ENCODE results near the gene ATP2C1.
"Not testable (repeated sequence)": the region's sequence is repeated elsewhere in the genome, so short reads cannot be mapped to it uniquely, and the experiment has no call there.

ATP2C1 gene

DNA sequence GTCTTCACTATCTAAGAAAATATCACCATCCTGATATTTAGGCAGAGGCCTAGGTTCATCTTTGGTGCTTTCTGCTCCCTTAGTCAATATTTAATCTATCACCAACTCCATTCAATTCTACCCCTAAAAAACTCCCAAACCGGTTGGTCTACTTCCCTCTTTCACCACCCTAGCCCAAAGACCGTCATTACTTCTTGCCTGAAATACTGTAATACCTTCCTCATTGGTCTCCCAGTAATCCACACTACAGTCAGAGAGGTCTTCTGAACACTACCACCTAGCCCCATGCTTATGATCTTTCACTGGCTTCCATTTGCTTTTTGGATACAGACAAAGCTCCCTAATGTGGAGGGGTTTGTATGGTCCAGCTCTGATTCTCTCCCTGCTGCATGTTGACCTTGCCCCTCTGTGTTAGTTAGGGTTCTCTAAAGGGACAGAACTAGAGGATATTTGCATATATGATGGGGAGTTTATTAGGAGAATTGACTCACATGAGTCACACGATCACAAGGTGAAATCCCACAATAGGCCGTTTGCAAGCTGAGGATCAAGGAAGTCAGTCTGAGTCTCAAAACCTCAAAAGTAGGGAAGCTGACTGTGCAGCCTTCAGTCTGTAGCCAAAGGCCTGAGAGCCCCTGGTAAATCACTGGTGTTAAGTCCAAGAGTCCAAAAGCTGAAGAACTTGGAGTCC lies 36.4 kb upstream of the ATP2C1 start:
- Histone ChIP-seq H3K9me3 (ENCODE audit: control insufficient read depth, low read length) (no peaks in the 10 kb centered on the region), H3K27ac (ENCODE audit: low read depth, low read length, severe bottlenecking) (no peak overlapping the region), H3K4me1 (ENCODE audit: control insufficient read depth, insufficient read depth, low read length, poor library complexity, severe bottlenecking) (no peaks in the 10 kb centered on the region), H3K36me3 (ENCODE audit: control insufficient read depth, insufficient read depth, low read length) (no peaks in the 10 kb centered on the region), H3K4me3 (ENCODE audit: extremely low read depth, insufficient read depth, low read length, poor library complexity, severe bottlenecking) (no peak overlapping the region)
- WGBS, 2 experiments (ENCODE audit: insufficient coverage in 2 of 2), result 90 to 91% methylated on average over 3 to 4 of the region's 4 CpGs

DNA sequence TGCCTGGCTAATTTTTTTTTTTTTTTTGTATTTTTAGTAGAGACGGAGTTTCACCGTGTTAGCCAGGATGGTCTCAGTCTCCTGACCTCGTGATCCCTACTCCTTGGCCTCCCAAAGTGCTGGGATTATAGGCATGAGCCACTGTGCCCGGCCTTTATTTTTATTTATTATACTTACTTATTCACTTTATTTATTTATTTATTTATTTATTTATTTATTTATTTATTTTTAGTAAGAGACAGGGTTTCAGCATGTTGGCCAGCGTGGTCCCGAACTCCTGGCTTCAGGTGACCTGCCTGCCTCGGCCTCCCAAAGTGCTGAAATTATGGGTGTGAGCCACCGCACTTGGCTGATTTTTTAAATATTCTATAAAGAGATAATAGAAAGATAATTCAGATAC lies 31.8 kb upstream of the ATP2C1 start:
- not testable (repeated sequence) for H3K27ac ChIP-seq (ENCODE audit: low read depth, low read length, severe bottlenecking); H3K36me3 ChIP-seq (ENCODE audit: control insufficient read depth, insufficient read depth, low read length); H3K4me3 ChIP-seq (ENCODE audit: extremely low read depth, insufficient read depth, low read length, poor library complexity, severe bottlenecking); H3K9me3 ChIP-seq (ENCODE audit: control insufficient read depth, low read length); H3K4me1 ChIP-seq (ENCODE audit: control insufficient read depth, insufficient read depth, low read length, poor library complexity, severe bottlenecking)
- 95% methylated on average over 3 of the region's 8 CpGs; no CpG with 5 or more reads in 1 of the 2 experiments for WGBS, 2 experiments (ENCODE audit: insufficient coverage in 2 of 2)

DNA sequence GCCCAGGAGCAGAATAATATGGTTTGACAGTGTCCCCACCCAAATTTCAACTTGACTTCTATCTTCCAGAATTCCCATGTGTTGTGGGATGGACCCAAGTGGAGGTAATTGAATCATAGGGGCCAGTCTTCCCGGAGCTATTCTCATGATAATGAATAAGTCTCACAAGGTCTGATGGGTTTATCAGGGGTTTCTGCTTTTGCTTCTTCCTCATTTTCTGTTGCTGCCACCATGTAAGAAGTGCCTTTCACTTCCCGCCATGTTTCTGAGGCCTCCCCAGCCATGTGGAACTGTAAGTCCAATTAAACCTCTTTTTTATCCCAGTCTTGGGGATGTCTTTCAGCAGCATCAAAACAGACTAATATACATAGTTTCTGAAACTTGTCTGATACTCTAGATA lies 28.4 kb upstream of the ATP2C1 start:
- Histone ChIP-seq H3K4me3 (ENCODE audit: extremely low read depth, insufficient read depth, low read length, poor library complexity, severe bottlenecking) (no peak overlapping the region), H3K4me1 (ENCODE audit: control insufficient read depth, insufficient read depth, low read length, poor library complexity, severe bottlenecking) (no peaks in the 10 kb centered on the region), H3K27ac (ENCODE audit: low read depth, low read length, severe bottlenecking) (no peak overlapping the region), H3K36me3 (ENCODE audit: control insufficient read depth, insufficient read depth, low read length) (no peaks in the 10 kb centered on the region), H3K9me3 (ENCODE audit: control insufficient read depth, low read length) (no peaks in the 10 kb centered on the region)
- WGBS, 2 experiments (ENCODE audit: insufficient coverage in 2 of 2), result 78 to 83% methylated on average over 1 of the region's 2 CpGs

DNA sequence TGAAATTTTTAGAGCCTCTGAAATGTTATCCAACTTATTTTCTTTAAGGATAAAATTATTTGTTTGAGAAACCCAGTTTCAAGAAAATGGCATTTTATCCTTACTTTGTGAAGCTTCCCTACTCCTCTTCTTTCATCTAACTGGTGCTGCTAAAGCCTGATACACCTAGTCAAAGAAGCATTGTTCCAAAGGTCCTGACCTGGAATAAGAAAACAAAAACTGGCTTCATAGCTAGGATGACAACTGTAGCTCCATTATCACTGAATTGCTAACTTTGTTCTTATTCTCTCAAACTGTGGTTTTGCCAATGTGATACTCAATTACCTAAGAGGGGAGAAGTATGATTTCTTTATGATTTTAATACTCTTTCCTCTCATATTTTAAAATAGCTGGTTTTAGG lies 27.6 kb upstream of the ATP2C1 start:
- Histone ChIP-seq H3K9me3 (ENCODE audit: control insufficient read depth, low read length) (no peaks in the 10 kb centered on the region), H3K27ac (ENCODE audit: low read depth, low read length, severe bottlenecking) (no peak overlapping the region), H3K4me3 (ENCODE audit: extremely low read depth, insufficient read depth, low read length, poor library complexity, severe bottlenecking) (no peak overlapping the region), H3K4me1 (ENCODE audit: control insufficient read depth, insufficient read depth, low read length, poor library complexity, severe bottlenecking) (no peaks in the 10 kb centered on the region), H3K36me3 (ENCODE audit: control insufficient read depth, insufficient read depth, low read length) (no peaks in the 10 kb centered on the region)

DNA sequence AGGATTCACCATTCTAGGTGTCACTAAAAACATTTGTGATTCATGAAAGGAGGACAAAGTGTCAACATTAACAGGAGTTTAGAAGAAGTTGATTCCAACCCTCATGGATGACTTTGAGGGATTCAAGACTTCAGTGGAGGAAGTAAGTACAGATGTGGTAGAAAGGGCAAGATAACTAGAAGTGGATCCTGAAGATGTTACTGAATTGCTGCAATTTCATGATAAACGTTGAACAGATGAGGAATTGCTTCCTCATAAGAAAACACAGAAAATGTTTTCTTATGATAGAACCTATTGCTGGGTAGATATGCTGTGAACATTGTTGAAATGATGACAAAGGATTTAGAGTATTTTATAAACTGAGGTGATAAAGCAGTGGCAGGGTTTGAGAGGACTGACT lies 23.5 kb upstream of the ATP2C1 start:
- 86% methylated on average over 1 of the region's 1 CpG; no CpG with 5 or more reads in 1 of the 2 experiments for WGBS, 2 experiments (ENCODE audit: insufficient coverage in 2 of 2)

DNA sequence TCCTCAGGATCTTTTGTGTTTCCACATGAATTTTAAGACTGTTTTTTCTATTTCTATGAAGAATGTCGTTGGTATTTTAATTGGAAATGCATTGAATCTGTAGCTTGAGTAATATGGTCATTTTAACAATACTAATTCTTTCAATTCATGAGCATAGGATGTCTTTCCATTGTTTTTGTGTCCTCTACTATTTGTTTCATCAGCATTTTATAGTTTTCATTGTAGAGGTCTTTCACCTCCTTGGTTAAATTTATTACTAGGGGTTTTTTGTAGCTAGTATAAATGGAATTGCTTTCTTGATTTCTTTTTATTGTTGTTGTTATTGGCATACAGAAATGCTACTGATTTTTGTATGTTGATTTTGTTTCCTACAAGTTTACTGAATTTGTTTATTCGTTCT lies 17.3 kb upstream of the ATP2C1 start:
- Histone ChIP-seq H3K4me3 (ENCODE audit: extremely low read depth, insufficient read depth, low read length, poor library complexity, severe bottlenecking) (no peak overlapping the region), H3K27ac (ENCODE audit: low read depth, low read length, severe bottlenecking) (no peak overlapping the region), H3K9me3 (ENCODE audit: control insufficient read depth, low read length) (no peaks in the 10 kb centered on the region), H3K36me3 (ENCODE audit: control insufficient read depth, insufficient read depth, low read length) (no peaks in the 10 kb centered on the region), H3K4me1 (ENCODE audit: control insufficient read depth, insufficient read depth, low read length, poor library complexity, severe bottlenecking) (no peaks in the 10 kb centered on the region)
- 80% methylated on average over 1 of the region's 2 CpGs; no CpG with 5 or more reads in 1 of the 2 experiments for WGBS, 2 experiments (ENCODE audit: insufficient coverage in 2 of 2)

More for the DNA sequence above, 23.5 kb upstream of the ATP2C1 start:
- Histone ChIP-seq H3K9me3 (ENCODE audit: control insufficient read depth, low read length) (no peaks in the 10 kb centered on the region), H3K27ac (ENCODE audit: low read depth, low read length, severe bottlenecking) (no peak overlapping the region), H3K4me3 (ENCODE audit: extremely low read depth, insufficient read depth, low read length, poor library complexity, severe bottlenecking) (no peak overlapping the region), H3K36me3 (ENCODE audit: control insufficient read depth, insufficient read depth, low read length) (no peaks in the 10 kb centered on the region), H3K4me1 (ENCODE audit: control insufficient read depth, insufficient read depth, low read length, poor library complexity, severe bottlenecking) (no peaks in the 10 kb centered on the region)

DNA sequence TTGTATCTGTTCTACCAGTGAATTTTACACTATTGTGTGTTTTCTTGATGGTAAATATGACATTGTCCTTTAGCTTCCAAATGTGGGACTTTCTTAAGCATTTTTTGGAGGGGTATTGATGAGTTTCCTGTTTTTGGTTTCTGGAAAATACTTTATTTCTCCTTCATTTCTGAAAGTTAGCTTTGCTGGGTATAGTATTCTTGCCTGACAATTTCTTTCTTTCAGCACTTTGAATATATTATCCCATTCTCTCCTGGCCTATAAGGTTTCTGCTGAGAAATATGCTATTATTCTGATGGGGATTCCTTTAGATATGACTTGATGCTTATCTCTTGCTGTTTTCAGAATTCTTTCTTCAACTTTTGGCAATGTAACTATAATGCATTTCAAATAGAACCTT lies 15.4 kb upstream of the ATP2C1 start:
- Histone ChIP-seq H3K36me3 (ENCODE audit: control insufficient read depth, insufficient read depth, low read length) (no peaks in the 10 kb centered on the region), H3K4me3 (ENCODE audit: extremely low read depth, insufficient read depth, low read length, poor library complexity, severe bottlenecking) (no peak overlapping the region), H3K9me3 (ENCODE audit: control insufficient read depth, low read length) (no peaks in the 10 kb centered on the region), H3K4me1 (ENCODE audit: control insufficient read depth, insufficient read depth, low read length, poor library complexity, severe bottlenecking) (no peaks in the 10 kb centered on the region), H3K27ac (ENCODE audit: low read depth, low read length, severe bottlenecking) (no peak overlapping the region)

DNA sequence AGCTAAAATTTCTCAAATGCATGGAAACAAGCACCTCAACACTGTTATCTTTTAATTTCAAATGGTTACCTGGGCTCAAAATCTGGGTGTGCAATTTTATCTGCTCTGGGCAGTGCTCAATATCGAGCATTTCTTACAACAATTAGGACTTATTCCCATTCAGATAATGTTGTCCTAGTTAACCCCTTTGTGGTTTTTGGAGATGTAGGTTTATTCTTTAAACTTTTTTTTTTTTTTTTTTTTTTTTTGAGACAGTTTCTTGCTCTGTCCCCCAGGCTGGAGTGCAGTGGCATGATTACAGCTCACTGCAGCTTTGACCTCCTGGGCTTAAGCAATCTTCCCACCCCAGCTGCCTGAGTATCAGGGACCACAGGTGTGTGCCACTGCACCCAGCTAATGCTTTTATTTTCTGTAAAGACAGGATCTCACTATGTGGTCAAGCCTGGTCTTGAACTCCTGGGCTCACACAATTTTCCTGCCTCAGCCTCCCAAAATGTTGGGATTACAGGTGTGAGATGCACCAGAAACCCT lies 4.4 kb upstream of the ATP2C1 start:
- H3K36me3 ChIP-seq (ENCODE audit: control insufficient read depth, insufficient read depth, low read length), result no peaks in the 10 kb centered on the region
- no peak overlapping the region for H3K27ac ChIP-seq (ENCODE audit: low read depth, low read length, severe bottlenecking)
- no CpG with 5 or more reads among the region's 1 CpG for WGBS, 2 experiments (ENCODE audit: insufficient coverage in 2 of 2)
- H3K9me3 ChIP-seq (ENCODE audit: control insufficient read depth, low read length), result no peaks in the 10 kb centered on the region
- no peak overlapping the region for H3K4me3 ChIP-seq (ENCODE audit: extremely low read depth, insufficient read depth, low read length, poor library complexity, severe bottlenecking)
- no peaks in the 10 kb centered on the region for H3K4me1 ChIP-seq (ENCODE audit: control insufficient read depth, insufficient read depth, low read length, poor library complexity, severe bottlenecking)

DNA sequence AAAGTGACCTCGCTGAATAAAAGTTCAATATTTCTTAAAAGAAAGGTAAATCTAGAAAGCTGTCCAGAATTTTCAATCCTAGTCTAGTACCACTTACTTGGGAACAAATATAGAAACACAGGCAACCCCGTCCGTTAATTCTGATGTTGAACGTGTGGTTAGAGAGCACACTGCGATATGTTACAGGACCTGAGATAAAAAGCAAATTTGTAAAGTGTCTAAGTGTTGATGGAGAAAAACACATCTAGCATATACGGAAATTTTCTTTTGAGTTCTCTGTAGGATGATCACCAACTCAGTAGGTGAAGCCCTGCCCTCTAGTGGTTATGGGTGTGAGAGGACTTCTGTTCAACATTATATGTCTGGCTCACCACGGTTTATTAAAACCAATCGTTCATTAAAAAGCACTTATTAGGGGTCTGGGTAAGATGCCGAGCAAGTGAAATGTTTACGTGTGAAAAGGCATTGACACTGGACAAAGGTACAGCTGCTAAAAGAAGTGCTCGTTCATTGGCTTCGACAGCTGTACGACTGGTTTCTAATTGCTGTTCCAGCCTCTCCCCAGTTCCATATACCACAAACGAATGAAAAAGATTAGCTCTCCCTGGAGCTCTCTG lies 1.0 kb upstream of the ATP2C1 start:
- H3K27ac ChIP-seq (ENCODE audit: low read depth, low read length, severe bottlenecking), result peak overlapping the region; percentile 87

DNA sequence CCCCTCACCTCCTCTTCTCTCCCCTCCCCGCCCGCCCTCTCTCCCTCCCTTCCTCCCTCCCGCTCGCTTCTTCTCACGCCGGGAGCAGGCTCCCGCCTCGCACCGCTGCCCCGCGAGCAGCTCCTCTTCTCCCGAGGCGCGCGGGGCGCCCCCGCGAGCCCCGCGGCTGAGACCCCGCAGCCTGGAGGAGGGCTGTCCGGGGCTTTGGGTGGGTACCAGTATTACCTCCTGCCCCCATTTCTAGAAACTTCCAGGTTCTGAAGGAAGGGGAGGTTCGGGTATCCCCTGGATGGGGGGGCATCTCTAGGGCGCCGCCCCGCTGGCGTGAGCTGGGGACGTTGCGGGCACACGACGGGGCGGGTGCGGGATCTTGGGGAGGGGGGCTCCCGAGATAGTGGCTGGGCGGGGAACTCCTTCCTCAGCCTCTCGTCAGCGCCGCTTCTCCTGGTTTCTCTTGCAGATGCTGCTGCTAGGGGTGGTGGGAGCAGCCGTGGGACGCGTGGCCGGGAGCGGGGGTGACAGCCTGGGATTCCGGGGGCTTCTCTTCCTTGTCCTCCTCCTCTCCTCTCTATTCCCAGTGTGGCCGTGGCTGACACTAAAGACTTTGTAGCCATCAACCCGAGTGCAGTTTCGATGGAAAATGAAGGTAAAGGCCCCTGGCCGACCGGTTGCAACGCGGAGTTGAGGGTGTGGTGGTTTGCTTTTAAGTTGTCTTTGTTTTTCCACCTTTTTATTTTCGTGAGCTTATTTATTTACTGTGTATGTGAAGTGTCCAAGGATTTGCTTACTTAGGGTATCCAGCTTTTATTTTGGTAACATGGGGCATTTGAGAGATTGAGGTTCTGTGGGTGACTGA lies 474 bp downstream of the ATP2C1 start:
- 0 to 1% methylated on average over 15 to 21 of the region's 52 CpGs for WGBS, 2 experiments (ENCODE audit: insufficient coverage in 2 of 2)
- Histone ChIP-seq H3K4me1 (ENCODE audit: control insufficient read depth, insufficient read depth, low read length, poor library complexity, severe bottlenecking) (peaks cover 19% of the 10 kb centered on the region), H3K9me3 (ENCODE audit: control insufficient read depth, low read length) (no peaks in the 10 kb centered on the region), H3K36me3 (ENCODE audit: control insufficient read depth, insufficient read depth, low read length) (no peaks in the 10 kb centered on the region), H3K27ac (ENCODE audit: low read depth, low read length, severe bottlenecking) (peak overlapping the region; percentile 82), H3K4me3 (ENCODE audit: extremely low read depth, insufficient read depth, low read length, poor library complexity, severe bottlenecking) (peak overlapping the region; percentile 94)

More for the DNA sequence above, 1.0 kb upstream of the ATP2C1 start:
- H3K4me3 ChIP-seq (ENCODE audit: extremely low read depth, insufficient read depth, low read length, poor library complexity, severe bottlenecking), result peak overlapping the region; percentile 94
- H3K9me3 ChIP-seq (ENCODE audit: control insufficient read depth, low read length), result no peaks in the 10 kb centered on the region
- peaks cover 12% of the 10 kb centered on the region for H3K4me1 ChIP-seq (ENCODE audit: control insufficient read depth, insufficient read depth, low read length, poor library complexity, severe bottlenecking)
- no peaks in the 10 kb centered on the region for H3K36me3 ChIP-seq (ENCODE audit: control insufficient read depth, insufficient read depth, low read length)
- 5 to 7% methylated on average over 9 to 10 of the region's 14 CpGs for WGBS, 2 experiments (ENCODE audit: insufficient coverage in 2 of 2)
